Heart left ventricle (tissue), 13 donors: Measurements from ENCODE around the gene SLC2A4RG.

Experiments used
- POLR2A ChIP-seq, 2 donors: fragments of 450-650 bp; IDR thresholded peaks; one replicate each; pipeline ENCODE4 v1.6.1; 2017; ENCODE audit warnings: antibody characterized with exemption in 2 of 2, mild to moderate bottlenecking in 2 of 2, moderate library complexity in 2 of 2
- TF ChIP-seq, protein P1 (sequence below), 12 donors: fragments of 200-600 bp; sonication (generic) in 4 of 12; IDR thresholded peaks; one replicate each; pipeline versions ENCODE4 v1.5.0 to v1.8.0; 2018 to 2022; ENCODE audit warnings: antibody characterized with exemption in 12 of 12, mild to moderate bottlenecking in 5 of 12
- donor health status: ischemic (EF 13 %, LVEDD 7.1; RV severe dilation, severe dysfunction).
- donor health status: DM: no; HTN: yes; CAD: no.
- donor health status: DM: no; HTN: no; CAD: no.
- donor health status: ischemic (EF 25% LVEDD 6.9; RV normal size, moderate dysfunction).
- donor health status: ischemic (EF 25% LVEDD 5.7; RV mildly dilated, moderate dysfunction).
- donor health status: ischemic (EF 35%, LVEDD 5.7; RV mildly dilated, moderate dysfunction).
- donor health status: nonischemic (EF 11% LVEDD 7.7; RV severe dilation, severe dysfunction).
- donor health status: DM: yes; HTN: yes; CAD: no.
- donor health status: PGD.
- donor health status: ischemic (EF 29% LVEDD 5.4; RV normal size, mild dysfunction).
- donor health status: nonischemic (EF 23%, LVEDD 6.1; RV moderate dilation, normal function).

DNA sequence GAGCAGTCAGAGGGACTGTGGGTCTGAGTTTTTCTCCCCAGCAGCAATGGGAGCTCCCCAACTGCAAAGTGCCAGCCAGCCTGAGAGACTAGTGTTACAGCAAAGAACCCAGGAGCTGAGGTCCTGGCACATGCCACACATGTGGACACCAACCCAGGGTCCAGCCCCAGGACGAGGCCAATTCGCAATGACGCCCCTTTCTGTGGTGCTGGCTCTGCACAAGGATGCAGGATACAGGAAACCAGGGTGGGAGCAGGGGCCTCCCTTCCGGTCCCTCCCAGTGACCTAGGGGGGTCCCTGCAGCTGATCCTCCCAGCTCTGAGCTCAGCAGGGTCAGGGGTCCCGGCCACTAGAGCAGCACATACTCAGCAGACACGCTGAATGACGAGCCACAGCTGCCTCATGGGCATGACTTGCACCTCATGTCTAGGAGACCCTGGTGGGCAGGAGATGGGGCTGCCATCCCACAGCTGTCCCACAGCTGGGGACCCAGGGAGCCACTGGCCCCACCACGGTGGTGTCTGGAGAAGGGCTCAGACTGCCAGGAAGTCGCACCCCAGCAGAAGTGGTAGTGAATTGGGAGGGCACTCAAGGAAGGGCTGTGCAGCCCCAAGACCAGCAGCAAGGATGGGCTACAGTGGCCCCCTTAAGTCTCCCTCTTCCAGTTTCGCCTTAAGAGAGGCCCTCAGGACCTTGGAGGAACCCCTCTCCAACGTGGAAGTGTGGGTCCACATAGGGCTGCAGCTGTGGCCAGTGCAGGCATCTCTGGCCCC is 35.4 kb upstream of the SLC2A4RG start:
- TF ChIP-seq, protein P1, sequence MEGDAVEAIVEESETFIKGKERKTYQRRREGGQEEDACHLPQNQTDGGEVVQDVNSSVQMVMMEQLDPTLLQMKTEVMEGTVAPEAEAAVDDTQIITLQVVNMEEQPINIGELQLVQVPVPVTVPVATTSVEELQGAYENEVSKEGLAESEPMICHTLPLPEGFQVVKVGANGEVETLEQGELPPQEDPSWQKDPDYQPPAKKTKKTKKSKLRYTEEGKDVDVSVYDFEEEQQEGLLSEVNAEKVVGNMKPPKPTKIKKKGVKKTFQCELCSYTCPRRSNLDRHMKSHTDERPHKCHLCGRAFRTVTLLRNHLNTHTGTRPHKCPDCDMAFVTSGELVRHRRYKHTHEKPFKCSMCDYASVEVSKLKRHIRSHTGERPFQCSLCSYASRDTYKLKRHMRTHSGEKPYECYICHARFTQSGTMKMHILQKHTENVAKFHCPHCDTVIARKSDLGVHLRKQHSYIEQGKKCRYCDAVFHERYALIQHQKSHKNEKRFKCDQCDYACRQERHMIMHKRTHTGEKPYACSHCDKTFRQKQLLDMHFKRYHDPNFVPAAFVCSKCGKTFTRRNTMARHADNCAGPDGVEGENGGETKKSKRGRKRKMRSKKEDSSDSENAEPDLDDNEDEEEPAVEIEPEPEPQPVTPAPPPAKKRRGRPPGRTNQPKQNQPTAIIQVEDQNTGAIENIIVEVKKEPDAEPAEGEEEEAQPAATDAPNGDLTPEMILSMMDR (IDR thresholded peaks at IDR 0.05): no peak
- no peak for TF ChIP-seq POLR2A (IDR thresholded peaks at IDR 0.05)
